H1 (cell line): ENCODE data around the gene LMBR1. TPM values are rescaled to one million over a fixed set of nuclear protein-coding genes. Genes with fewer than 3 reads are reported as not detected.

Experiments used
- BRCA1 ChIP-seq: IDR thresholded peaks from 2 replicates; pipeline ENCODE4 v1.6.1; 2012; ENCODE audit warnings: low read depth, low read length, improper control_type of control experiment
- CBX5 ChIP-seq: fragments of 300-800, 300-1000 bp; sonication (generic); IDR thresholded peaks from 2 replicates; pipeline ENCODE4 v1.7.1; 2016; ENCODE audit warnings: antibody characterized with exemption, low read length, low read depth
- CREB1 ChIP-seq: IDR thresholded peaks from 2 replicates; pipeline ENCODE4 v1.6.1; 2012; ENCODE audit warnings: inconsistent platforms
- EGR1 ChIP-seq: IDR thresholded peaks from 2 replicates; pipeline ENCODE4 v1.6.1; 2011; ENCODE audit warnings: low read depth, low read length, borderline replicate concordance
- GTF2F1 ChIP-seq: IDR thresholded peaks from 2 replicates; pipeline ENCODE4 v1.6.1; 2012; ENCODE audit warnings: low read depth, low read length, improper control_type of control experiment, borderline replicate concordance
- HDAC6 ChIP-seq: IDR thresholded peaks from one replicate; pipeline ENCODE4 v1.7.1; 2012; ENCODE audit warnings: low read depth, mild to moderate bottlenecking, inconsistent platforms, low read length, moderate library complexity
- polyA plus RNA-seq, 7 experiments: library from polyadenylated mRNA; depleted of rRNA in 3 of 7; stranded (reverse) in 5 of 7; unstranded in 2 of 7; fragments of >200 nt in 5 of 7; fragments of 200-250 nt in 2 of 7; gene quantifications; 1 replicate in 5 of 7; 2 replicates in 1 of 7; 4 replicates in 1 of 7; pipeline versions ENCODE4 v1.2.1 to v1.2.3, GENCODE V29; 2011 to 2013; ENCODE audit warnings: missing spikeins in 2 of 7, mixed read lengths in 2 of 7
- total RNA-seq: library from RNA; stranded (reverse); fragmentation: NEBNext Ultra II Directional; extraction: Animal tissue kit (Norgen Biotek cat#: 25700); gene quantifications from 2 replicates; pipeline ENCODE4 v1.2.1, GENCODE V29; 2021
- TF ChIP-seq, protein P1 (sequence below): fragments of 300-600 bp; sonication (generic); IDR thresholded peaks from 2 replicates; pipeline ENCODE4 v1.7.1; 2012; ENCODE audit warnings: low read length, moderate library complexity, mild to moderate bottlenecking, inconsistent platforms; ENCODE audit not compliant: insufficient replicate concordance

LMBR1 gene
- total and polyA plus RNA-seq, 2 of the 8 experiments (the other 6 are each of a cell fraction or from before 2014, with no cell fraction given) = 15.1 to 70.4 TPM

GRCh38 chr7:156703209-156703608 lies 189.8 kb downstream of the LMBR1 start (continued):
- TF ChIP-seq, protein P1, sequence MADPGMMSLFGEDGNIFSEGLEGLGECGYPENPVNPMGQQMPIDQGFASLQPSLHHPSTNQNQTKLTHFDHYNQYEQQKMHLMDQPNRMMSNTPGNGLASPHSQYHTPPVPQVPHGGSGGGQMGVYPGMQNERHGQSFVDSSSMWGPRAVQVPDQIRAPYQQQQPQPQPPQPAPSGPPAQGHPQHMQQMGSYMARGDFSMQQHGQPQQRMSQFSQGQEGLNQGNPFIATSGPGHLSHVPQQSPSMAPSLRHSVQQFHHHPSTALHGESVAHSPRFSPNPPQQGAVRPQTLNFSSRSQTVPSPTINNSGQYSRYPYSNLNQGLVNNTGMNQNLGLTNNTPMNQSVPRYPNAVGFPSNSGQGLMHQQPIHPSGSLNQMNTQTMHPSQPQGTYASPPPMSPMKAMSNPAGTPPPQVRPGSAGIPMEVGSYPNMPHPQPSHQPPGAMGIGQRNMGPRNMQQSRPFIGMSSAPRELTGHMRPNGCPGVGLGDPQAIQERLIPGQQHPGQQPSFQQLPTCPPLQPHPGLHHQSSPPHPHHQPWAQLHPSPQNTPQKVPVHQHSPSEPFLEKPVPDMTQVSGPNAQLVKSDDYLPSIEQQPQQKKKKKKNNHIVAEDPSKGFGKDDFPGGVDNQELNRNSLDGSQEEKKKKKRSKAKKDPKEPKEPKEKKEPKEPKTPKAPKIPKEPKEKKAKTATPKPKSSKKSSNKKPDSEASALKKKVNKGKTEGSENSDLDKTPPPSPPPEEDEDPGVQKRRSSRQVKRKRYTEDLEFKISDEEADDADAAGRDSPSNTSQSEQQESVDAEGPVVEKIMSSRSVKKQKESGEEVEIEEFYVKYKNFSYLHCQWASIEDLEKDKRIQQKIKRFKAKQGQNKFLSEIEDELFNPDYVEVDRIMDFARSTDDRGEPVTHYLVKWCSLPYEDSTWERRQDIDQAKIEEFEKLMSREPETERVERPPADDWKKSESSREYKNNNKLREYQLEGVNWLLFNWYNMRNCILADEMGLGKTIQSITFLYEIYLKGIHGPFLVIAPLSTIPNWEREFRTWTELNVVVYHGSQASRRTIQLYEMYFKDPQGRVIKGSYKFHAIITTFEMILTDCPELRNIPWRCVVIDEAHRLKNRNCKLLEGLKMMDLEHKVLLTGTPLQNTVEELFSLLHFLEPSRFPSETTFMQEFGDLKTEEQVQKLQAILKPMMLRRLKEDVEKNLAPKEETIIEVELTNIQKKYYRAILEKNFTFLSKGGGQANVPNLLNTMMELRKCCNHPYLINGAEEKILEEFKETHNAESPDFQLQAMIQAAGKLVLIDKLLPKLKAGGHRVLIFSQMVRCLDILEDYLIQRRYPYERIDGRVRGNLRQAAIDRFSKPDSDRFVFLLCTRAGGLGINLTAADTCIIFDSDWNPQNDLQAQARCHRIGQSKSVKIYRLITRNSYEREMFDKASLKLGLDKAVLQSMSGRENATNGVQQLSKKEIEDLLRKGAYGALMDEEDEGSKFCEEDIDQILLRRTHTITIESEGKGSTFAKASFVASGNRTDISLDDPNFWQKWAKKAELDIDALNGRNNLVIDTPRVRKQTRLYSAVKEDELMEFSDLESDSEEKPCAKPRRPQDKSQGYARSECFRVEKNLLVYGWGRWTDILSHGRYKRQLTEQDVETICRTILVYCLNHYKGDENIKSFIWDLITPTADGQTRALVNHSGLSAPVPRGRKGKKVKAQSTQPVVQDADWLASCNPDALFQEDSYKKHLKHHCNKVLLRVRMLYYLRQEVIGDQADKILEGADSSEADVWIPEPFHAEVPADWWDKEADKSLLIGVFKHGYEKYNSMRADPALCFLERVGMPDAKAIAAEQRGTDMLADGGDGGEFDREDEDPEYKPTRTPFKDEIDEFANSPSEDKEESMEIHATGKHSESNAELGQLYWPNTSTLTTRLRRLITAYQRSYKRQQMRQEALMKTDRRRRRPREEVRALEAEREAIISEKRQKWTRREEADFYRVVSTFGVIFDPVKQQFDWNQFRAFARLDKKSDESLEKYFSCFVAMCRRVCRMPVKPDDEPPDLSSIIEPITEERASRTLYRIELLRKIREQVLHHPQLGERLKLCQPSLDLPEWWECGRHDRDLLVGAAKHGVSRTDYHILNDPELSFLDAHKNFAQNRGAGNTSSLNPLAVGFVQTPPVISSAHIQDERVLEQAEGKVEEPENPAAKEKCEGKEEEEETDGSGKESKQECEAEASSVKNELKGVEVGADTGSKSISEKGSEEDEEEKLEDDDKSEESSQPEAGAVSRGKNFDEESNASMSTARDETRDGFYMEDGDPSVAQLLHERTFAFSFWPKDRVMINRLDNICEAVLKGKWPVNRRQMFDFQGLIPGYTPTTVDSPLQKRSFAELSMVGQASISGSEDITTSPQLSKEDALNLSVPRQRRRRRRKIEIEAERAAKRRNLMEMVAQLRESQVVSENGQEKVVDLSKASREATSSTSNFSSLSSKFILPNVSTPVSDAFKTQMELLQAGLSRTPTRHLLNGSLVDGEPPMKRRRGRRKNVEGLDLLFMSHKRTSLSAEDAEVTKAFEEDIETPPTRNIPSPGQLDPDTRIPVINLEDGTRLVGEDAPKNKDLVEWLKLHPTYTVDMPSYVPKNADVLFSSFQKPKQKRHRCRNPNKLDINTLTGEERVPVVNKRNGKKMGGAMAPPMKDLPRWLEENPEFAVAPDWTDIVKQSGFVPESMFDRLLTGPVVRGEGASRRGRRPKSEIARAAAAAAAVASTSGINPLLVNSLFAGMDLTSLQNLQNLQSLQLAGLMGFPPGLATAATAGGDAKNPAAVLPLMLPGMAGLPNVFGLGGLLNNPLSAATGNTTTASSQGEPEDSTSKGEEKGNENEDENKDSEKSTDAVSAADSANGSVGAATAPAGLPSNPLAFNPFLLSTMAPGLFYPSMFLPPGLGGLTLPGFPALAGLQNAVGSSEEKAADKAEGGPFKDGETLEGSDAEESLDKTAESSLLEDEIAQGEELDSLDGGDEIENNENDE = no peak
- TF ChIP-seq CBX5 (no peak), BRCA1 (no peak), CREB1 (no peak), GTF2F1 (no peak), EGR1 (no peak), HDAC6 (no peak)
- TF ChIP-seq, all 59 proteins: peak for 0
